NCI-H2081 (cell line): ENCODE results near the gene ARFGEF3.
A peak's percentile ranks its signal among the peaks of the same experiment; 100 is the strongest.

Experiments used
- DNase-seq, 2 experiments: peaks; one replicate each; lab custom pipeline; 2025; lab: John Stamatoyannopoulos, UW

The ARFGEF3 gene

GRCh38 chr6:138242987-138243592, 81.4 kb downstream of the ARFGEF3 start:
- DNase-seq: peak in 1 of 2 experiments; percentile 53

GRCh38 chr6:138245751-138246150, 84.0 kb downstream of the ARFGEF3 start:
- no peak for DNase-seq

GRCh38 chr6:138246650-138247440, 85.1 kb downstream of the ARFGEF3 start:
- no peak for DNase-seq

GRCh38 chr6:138248011-138248410, 86.3 kb downstream of the ARFGEF3 start:
- DNase-seq: no peak

GRCh38 chr6:138248878-138249277, 87.1 kb downstream of the ARFGEF3 start:
- DNase-seq: no peak

- no peak for DNase-seq
These were observed 88.3 kb downstream of the ARFGEF3 start for GRCh38 chr6:138250053-138250452.

- DNase-seq: no peak
These were observed 88.9 kb downstream of the ARFGEF3 start for GRCh38 chr6:138250513-138251247.

- peak in 1 of 2 experiments; percentile 23 for DNase-seq
These were observed 92.0 kb downstream of the ARFGEF3 start for GRCh38 chr6:138253731-138254130.

- DNase-seq: no peak
These were observed 93.7 kb downstream of the ARFGEF3 start for GRCh38 chr6:138255443-138255842.

- DNase-seq: no peak
These were observed 95.9 kb downstream of the ARFGEF3 start for GRCh38 chr6:138257638-138258040.

- no peak for DNase-seq
These were observed 96.5 kb downstream of the ARFGEF3 start for GRCh38 chr6:138258197-138258596.

GRCh38 chr6:138258991-138259390, 97.3 kb downstream of the ARFGEF3 start:
- DNase-seq: peak in 1 of 2 experiments; percentile 67

- no peak for DNase-seq
These were observed 99.5 kb downstream of the ARFGEF3 start for GRCh38 chr6:138261116-138261780.

- DNase-seq: no peak
These were observed 102.2 kb downstream of the ARFGEF3 start for GRCh38 chr6:138263963-138264362.

GRCh38 chr6:138264372-138264880, 102.7 kb downstream of the ARFGEF3 start:
- no peak for DNase-seq

- no peak for DNase-seq
These were observed 104.4 kb downstream of the ARFGEF3 start for GRCh38 chr6:138266095-138266494.

- no peak for DNase-seq
These were observed 106.5 kb downstream of the ARFGEF3 start for GRCh38 chr6:138267971-138268895.

- DNase-seq: no peak
These were observed 109.7 kb downstream of the ARFGEF3 start for GRCh38 chr6:138271451-138271850.

GRCh38 chr6:138272533-138273315, 111.0 kb downstream of the ARFGEF3 start:
- DNase-seq: no peak

- no peak for DNase-seq
These were observed 114.2 kb downstream of the ARFGEF3 start for GRCh38 chr6:138275976-138276375.
